Neural crest cell (in vitro differentiated cells): ENCODE results near the gene UMOD. TPM values are rescaled to one million over a fixed set of nuclear protein-coding genes. Genes with fewer than 3 reads are reported as not detected.

Source experiments
- DNase-seq: peaks from one replicate; pipeline ENCODE4 v3.0.0; 2021; ENCODE audit warnings: low read depth, mixed read lengths, low spot score
- H3K27ac Mint-ChIP-seq: one replicate; pipeline ENCODE4 v1.8.0; 2021; ENCODE audit warnings: mild to moderate bottlenecking, mixed read lengths; ENCODE audit not compliant: unreplicated experiment
- H3K27me3 Mint-ChIP-seq: 2 replicates; pipeline ENCODE4 v1.8.0; 2021; ENCODE audit warnings: low read depth, mild to moderate bottlenecking, mixed read lengths
- H3K36me3 Mint-ChIP-seq: 2 replicates; pipeline ENCODE4 v1.8.0; 2021; ENCODE audit warnings: low read depth, mild to moderate bottlenecking, mixed read lengths
- H3K4me1 Mint-ChIP-seq: 2 replicates; pipeline ENCODE4 v1.8.0; 2021; ENCODE audit warnings: mixed read lengths
- H3K4me3 Mint-ChIP-seq: one replicate; pipeline ENCODE4 v1.8.0; 2021; ENCODE audit warnings: mild to moderate bottlenecking, mixed read lengths
- H3K9me3 Mint-ChIP-seq: 2 replicates; pipeline ENCODE4 v1.8.0; 2021; ENCODE audit warnings: mixed read lengths
- CTCF ChIP-seq: fragments of 200-600 bp; sonication (generic); conservative IDR thresholded peaks from 2 replicates; pipeline ENCODE4 v1.5.0; 2021; ENCODE audit warnings: antibody characterized with exemption, mild to moderate bottlenecking
- long read RNA-seq: library from polyadenylated mRNA; unstranded; transcript quantifications from one replicate; pipeline ENCODE4 v2.0.0, GENCODE V29; 2020
- total RNA-seq: library from RNA; stranded (reverse); gene quantifications from 2 replicates; pipeline ENCODE4 v1.2.1, GENCODE V29; 2021

The UMOD gene
- total RNA-seq = not detected in 2 replicates
- long read RNA-seq = 0 reads

- no peak for TF ChIP-seq CTCF
- no peak for DNase-seq
- Mint-ChIP-seq H3K4me3 (no peak within 1 kb of the TSS), H3K27me3 (peaks cover 54% of the 10 kb centered on the region), H3K4me1 (peaks cover 8% of the 10 kb centered on the region), H3K27ac (no peak within 1 kb of the TSS), H3K36me3 (no peaks in the 10 kb centered on the region), H3K9me3 (peaks cover 7% of the 10 kb centered on the region)
Observed at GRCh38 chr16:20352615-20353014, at the start of gene UMOD. Gene UMOD (minus strand): TSS chr16:20352715. CDS start chr16:20350737, 1,978 bp downstream.

DNA sequence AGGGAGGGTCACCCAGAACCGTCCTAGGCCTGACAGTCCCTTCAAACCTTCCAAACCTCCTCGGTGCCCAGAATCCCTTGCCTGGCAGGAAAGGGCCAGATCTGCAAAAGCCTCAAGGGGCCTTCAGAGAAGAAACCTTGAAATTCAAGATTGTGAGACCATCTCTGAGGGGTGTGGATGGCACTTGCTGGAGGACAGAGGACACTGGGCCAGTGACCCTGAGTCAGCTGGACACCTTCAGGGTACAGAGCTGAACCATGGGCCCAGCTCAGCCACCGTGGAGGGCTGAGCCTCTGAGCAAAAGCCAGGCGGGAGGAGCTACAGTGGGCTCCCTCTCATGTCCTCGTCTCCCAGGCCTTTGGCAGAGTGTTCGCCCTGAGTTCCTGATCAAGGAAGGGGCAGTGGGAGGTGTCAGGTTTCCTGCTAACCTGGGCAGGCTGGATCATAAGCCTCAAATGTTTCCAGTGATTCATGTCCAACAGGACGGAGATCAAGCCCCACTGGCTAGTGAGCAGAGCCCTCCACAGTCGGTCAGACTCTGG lies 49.0 kb upstream of the UMOD start:
- no peak for TF ChIP-seq CTCF
- no peak overlapping the region for H3K4me3 Mint-ChIP-seq
- H3K36me3 Mint-ChIP-seq = no peaks in the 10 kb centered on the region
- no peak for DNase-seq
- peaks cover 13% of the 10 kb centered on the region for H3K4me1 Mint-ChIP-seq
- no peaks in the 10 kb centered on the region for H3K9me3 Mint-ChIP-seq
- no peaks in the 10 kb centered on the region for H3K27me3 Mint-ChIP-seq
- no peak overlapping the region for H3K27ac Mint-ChIP-seq

GRCh38 chr16:20401066-20401465 lies 48.6 kb upstream of the UMOD start:
- no peak overlapping the region for H3K27ac Mint-ChIP-seq
- H3K9me3 Mint-ChIP-seq = no peaks in the 10 kb centered on the region
- H3K36me3 Mint-ChIP-seq = no peaks in the 10 kb centered on the region
- TF ChIP-seq CTCF = no peak
- peaks cover 13% of the 10 kb centered on the region for H3K4me1 Mint-ChIP-seq
- no peak overlapping the region for H3K4me3 Mint-ChIP-seq
- no peak for DNase-seq
- no peaks in the 10 kb centered on the region for H3K27me3 Mint-ChIP-seq

DNA sequence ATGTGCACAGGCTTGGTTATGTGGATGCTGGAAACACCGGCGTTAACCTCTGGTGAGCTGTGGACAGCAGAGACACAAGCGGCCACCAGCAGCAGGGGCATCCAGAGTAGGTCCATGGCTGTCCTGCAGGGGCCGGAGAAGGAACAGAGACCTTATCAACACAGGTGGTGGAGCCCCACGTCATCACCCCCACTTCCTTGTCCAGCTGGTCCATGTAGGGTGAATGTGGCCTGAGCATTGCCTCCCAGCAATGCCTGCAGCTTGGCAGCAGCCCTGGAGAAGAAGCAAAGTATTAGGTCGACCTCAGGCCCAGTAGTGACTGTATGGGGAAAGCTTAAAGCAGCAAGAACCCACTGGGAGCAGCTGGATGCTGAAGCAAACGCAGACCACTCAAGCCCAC lies 46.7 kb upstream of the UMOD start:
- Mint-ChIP-seq H3K9me3 (no peaks in the 10 kb centered on the region), H3K27me3 (no peaks in the 10 kb centered on the region), H3K4me3 (no peak overlapping the region), H3K27ac (no peak overlapping the region), H3K36me3 (no peaks in the 10 kb centered on the region), H3K4me1 (peaks cover 20% of the 10 kb centered on the region)
- no peak for DNase-seq
- no peak for TF ChIP-seq CTCF

GRCh38 chr16:20398603-20399002 lies 46.1 kb upstream of the UMOD start:
- no peaks in the 10 kb centered on the region for H3K27me3 Mint-ChIP-seq
- TF ChIP-seq CTCF = no peak
- H3K27ac Mint-ChIP-seq = no peak overlapping the region
- DNase-seq = no peak
- no peaks in the 10 kb centered on the region for H3K9me3 Mint-ChIP-seq
- H3K36me3 Mint-ChIP-seq = no peaks in the 10 kb centered on the region
- peaks cover 25% of the 10 kb centered on the region for H3K4me1 Mint-ChIP-seq
- no peak overlapping the region for H3K4me3 Mint-ChIP-seq
